Panc1 (cell line): ENCODE results near the gene NFATC1.

Experiments used
- CTCF ChIP-seq: fragments of 450-650 bp; IDR thresholded peaks from 2 replicates; pipeline ENCODE4 v1.5.1; 2017; ENCODE audit warnings: mild to moderate bottlenecking
- POLR2AphosphoS5 ChIP-seq: IDR thresholded peaks from 2 replicates; pipeline ENCODE4 v1.6.1; 2012; ENCODE audit warnings: mild to moderate bottlenecking, low read depth, low read length, moderate library complexity
- REST ChIP-seq, 2 experiments: IDR thresholded peaks; 2 replicates each; pipeline ENCODE4 v1.6.1; 2011 to 2012; ENCODE audit warnings: low read depth in 2 of 2, control low read depth in 1 of 2, low read length in 1 of 2, mild to moderate bottlenecking in 1 of 2, moderate library complexity in 1 of 2; ENCODE audit not compliant: insufficient read depth in 1 of 2
- TCF7L2 ChIP-seq: IDR thresholded peaks from 2 replicates; pipeline ENCODE4 v1.6.1; 2011; ENCODE audit warnings: mild to moderate bottlenecking, low read depth, low read length, inconsistent platforms

- TF ChIP-seq CTCF (no peak), POLR2AphosphoS5 (no peak), REST (IDR thresholded peaks at IDR 0.05; ENCODE audit: insufficient read depth in 1 of 2, low read depth in 2 of 2, low read length in 1 of 2) (no peak), TCF7L2 (no peak)
These were observed 162.6 kb downstream of the NFATC1 start for GRCh38 chr18:79558196-79558932.
